Neuron (in vitro differentiated cells): ENCODE data around the gene EHD4.

Source experiments
- H2AFZ ChIP-seq: one replicate; pipeline ENCODE4 v1.6.1; 2013; ENCODE audit warnings: low read depth, mild to moderate bottlenecking, inconsistent platforms, low read length, moderate library complexity
- H3K27me3 ChIP-seq: one replicate; pipeline ENCODE4 v1.6.1; 2013; ENCODE audit warnings: low read length; ENCODE audit not compliant: insufficient read depth
- H3K36me3 ChIP-seq: one replicate; pipeline ENCODE4 v1.6.1; 2013; ENCODE audit warnings: low read length; ENCODE audit not compliant: insufficient read depth
- H3K4me1 ChIP-seq: one replicate; pipeline ENCODE4 v1.6.1; 2013; ENCODE audit warnings: low read length; ENCODE audit not compliant: insufficient read depth
- H3K4me3 ChIP-seq: 2 replicates; pipeline ENCODE4 v1.5.1; 2013; ENCODE audit warnings: mild to moderate bottlenecking, low read length, moderate library complexity
- H3K9me3 ChIP-seq: one replicate; pipeline ENCODE4 v1.6.1; 2013; ENCODE audit warnings: low read length

EHD4 gene

DNA sequence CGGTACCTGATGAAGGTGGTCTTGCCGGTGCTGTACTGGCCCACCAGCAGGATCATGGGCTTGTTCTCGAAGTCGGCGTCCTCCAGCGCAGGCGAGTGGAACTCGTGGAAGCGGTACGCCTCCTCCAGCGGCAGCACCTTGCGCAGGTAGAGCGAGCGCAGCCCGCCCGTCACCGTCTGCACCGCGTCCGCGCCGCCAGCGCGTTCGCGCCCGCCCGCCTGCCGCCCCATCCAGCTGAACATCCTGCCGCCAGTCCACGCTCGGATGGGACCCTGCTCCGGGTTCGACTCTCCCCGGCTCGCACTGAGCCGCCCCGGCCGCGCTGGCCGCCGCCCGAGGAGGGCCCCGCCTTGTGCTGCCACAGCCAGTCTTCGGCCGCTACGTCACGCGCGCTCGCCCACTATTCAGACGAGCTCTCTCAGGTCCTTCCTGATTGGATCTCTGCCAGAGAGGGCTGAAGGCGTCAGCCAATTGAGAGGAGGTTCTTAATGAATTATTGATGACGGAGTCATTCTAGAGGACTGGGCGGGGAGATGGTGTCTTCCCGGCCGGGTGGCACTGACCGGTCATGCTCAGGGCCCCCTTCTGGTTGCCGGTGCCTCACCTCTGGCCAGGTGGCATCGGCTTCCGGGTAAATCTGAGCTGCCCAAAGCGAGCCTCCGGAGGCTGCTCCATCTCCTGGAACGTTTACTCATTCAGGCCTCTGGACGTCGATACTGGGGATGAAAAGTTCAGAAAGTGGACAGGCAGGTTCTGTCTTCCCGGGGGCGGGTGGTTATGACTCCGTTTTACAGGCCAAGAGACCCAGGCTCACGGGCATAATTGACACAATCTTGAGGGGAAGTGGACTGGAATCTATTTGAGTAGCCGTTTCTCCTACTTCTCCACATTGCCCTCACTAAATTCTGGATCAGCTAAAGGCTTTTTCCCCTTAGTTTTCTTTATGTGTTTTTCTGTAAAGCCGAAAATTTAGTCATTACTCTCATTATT lies at the start of gene EHD4:
TSS of gene EHD4 (minus strand) at position 305 of the 990 bp plus-strand sequence. CDS start at position 242, 63 bp downstream.
- peak within 1 kb of the TSS; percentile 60 for H2AFZ ChIP-seq
- peaks cover 10% of the 10 kb centered on the region for H3K4me1 ChIP-seq
- no peaks in the 10 kb centered on the region for H3K9me3 ChIP-seq
- H3K27me3 ChIP-seq: peaks cover 6% of the 10 kb centered on the region
- peak within 1 kb of the TSS; percentile 99 for H3K4me3 ChIP-seq
- no peaks in the 10 kb centered on the region for H3K36me3 ChIP-seq

DNA sequence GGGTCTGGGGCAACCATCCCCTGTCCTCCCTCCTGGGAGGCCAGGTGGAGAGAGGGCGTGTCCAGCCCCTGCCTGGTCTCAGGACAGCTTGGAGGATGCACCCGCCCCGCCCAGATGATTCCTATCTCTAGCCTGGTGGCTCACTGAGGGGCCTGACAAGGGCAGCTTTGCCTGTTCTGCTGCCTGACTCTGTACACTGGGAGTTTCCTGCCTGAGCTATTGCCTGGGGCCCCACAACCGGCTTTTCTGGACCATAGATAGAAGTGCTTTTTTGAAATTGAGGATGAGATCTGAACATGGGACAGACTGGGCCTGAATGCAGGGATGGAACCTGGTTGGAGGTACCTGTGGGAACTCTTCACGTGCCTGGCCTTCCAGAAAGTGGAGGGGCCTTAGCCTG lies 49.2 kb upstream of the EHD4 start:
- Histone ChIP-seq H3K27me3 (no peaks in the 10 kb centered on the region), H3K4me1 (no peaks in the 10 kb centered on the region)

DNA sequence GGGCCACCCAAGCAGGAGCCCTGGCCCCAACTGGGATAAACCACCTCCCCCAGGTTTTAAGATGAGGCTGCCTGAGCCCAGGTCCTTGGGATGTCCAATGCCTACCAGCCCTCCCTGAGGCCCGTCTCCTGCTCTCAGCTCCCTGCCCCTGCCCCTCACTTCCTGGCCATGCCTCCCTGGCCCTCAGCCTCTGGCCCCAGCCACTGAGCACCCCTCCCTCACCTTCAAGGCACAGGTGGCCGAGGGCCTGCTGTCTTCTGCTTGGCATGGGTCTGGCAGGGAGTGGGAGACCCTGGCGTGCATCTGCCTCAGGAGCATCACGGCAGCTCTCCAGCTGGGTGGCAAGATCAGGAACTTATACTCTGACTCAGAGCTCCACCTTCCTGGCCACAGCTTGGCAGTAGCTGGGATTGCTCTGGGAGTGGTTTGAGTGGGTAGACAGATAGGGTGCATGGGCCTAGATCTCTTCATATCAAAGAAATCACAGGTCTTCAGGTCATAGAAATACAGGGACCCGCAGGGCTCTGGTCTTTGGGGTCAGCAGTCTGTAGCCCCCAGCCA lies 48.4 kb upstream of the EHD4 start, which contains the start of gene PLA2G4E:
TSS of gene PLA2G4E (minus strand) at position 330 of the 561 bp plus-strand sequence. CDS start at position 318, 12 bp downstream.
- Histone ChIP-seq H3K4me3 (no peak within 1 kb of the TSS), H3K4me1 (no peaks in the 10 kb centered on the region), H3K36me3 (no peaks in the 10 kb centered on the region), H3K27me3 (no peaks in the 10 kb centered on the region), H2AFZ (no peak within 1 kb of the TSS), H3K9me3 (peaks cover 5% of the 10 kb centered on the region)

More for the DNA sequence above, 49.2 kb upstream of the EHD4 start:
- peaks cover 5% of the 10 kb centered on the region for H3K9me3 ChIP-seq
- H2AFZ ChIP-seq: no peak overlapping the region
- H3K4me3 ChIP-seq: no peak overlapping the region
- H3K36me3 ChIP-seq: no peaks in the 10 kb centered on the region

DNA sequence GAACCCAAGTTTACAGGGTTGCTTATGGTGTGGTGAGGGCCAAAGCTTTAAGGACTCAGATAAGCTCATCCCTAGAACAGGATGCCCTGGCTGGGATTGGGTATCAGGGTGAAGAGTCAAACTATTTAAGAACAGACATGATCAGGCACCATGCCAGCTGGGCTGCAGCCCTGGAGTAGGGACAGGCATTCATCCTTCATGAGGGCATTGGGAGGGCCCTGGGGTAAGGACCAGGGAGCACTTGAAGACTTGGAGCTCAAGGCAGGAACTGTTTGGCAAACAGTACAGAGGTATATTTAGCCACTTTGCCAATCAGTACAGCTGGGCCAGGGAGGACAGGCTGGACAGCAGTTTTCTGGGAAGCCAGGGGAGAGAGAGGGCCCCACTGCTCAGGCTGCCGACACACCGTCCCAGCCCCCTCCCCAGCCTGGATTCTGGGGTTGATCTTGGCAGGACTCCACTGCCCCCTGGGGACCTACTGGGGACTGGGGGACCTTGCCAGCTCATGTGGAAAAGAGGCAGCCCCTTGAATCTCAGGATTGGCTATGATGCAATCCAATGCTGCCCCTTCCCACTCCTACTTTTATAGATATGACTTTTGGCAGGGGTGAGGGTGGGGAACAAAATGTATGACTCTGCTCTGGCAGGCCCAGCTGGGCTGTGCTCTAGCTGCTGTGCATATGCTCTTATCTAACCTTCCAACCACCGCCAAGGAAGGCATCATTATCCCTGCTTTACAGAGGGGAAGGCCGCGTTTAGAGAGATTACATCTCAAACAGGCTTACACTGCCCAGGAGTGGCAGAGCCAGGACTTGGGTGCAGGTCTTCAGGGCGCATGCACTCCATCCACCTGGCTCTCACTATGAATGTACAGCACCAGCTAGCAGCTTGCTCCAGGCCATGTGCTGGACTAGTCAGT lies 46.2 kb upstream of the EHD4 start:
- H3K27me3 ChIP-seq: no peaks in the 10 kb centered on the region

DNA sequence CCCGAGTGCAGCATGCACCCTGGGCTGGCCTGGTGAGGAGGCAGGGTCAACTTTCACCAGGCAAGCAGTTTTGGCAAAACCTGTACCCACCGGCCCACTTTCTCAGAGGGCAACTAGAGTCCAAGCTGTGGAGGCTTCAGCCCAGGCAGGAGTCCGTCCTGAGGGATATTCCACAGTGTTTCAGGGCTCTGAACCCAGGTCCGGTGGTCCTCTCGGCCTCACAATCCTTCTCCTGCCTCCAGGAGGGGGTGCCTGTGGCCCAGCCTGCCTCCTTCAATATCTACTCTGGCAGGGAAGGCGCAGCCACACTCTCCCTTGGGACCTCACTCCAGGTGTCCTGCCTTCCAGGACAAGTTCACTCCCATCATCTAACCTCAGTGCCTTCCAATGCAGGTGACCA lies 44.6 kb upstream of the EHD4 start:
- no peaks in the 10 kb centered on the region for H3K27me3 ChIP-seq
- H3K4me3 ChIP-seq: no peak overlapping the region
- no peak overlapping the region for H2AFZ ChIP-seq
- no peaks in the 10 kb centered on the region for H3K36me3 ChIP-seq
- H3K9me3 ChIP-seq: no peaks in the 10 kb centered on the region
- peaks cover 4% of the 10 kb centered on the region for H3K4me1 ChIP-seq

More for the DNA sequence above, 46.2 kb upstream of the EHD4 start:
- H3K9me3 ChIP-seq: no peaks in the 10 kb centered on the region
- H3K4me1 ChIP-seq: no peaks in the 10 kb centered on the region
- H3K4me3 ChIP-seq: no peak overlapping the region
- H2AFZ ChIP-seq: no peak overlapping the region
- no peaks in the 10 kb centered on the region for H3K36me3 ChIP-seq

DNA sequence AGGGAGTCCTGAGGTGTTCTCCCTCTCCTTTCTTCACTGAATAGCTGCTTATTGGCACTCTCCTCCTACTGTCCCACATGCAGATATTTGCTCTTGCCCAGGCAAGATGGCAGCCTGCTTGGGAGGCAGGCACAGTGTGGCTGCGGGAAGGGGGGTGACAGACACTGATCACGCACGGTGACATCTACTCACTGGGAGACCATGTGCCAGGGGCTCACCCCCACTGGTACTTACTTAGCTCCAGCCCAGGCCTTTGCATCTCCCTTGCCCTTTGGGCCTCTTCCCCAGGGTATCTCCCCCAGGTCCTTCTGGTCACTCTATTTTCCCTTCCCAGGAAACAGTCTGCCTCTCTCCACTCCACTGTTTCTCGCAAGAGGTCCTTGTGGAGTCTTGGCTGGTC lies 42.0 kb upstream of the EHD4 start:
- no peak overlapping the region for H3K4me3 ChIP-seq
- H2AFZ ChIP-seq: no peak overlapping the region
- no peaks in the 10 kb centered on the region for H3K27me3 ChIP-seq
- no peaks in the 10 kb centered on the region for H3K9me3 ChIP-seq
- no peaks in the 10 kb centered on the region for H3K36me3 ChIP-seq
- peaks cover 4% of the 10 kb centered on the region for H3K4me1 ChIP-seq

DNA sequence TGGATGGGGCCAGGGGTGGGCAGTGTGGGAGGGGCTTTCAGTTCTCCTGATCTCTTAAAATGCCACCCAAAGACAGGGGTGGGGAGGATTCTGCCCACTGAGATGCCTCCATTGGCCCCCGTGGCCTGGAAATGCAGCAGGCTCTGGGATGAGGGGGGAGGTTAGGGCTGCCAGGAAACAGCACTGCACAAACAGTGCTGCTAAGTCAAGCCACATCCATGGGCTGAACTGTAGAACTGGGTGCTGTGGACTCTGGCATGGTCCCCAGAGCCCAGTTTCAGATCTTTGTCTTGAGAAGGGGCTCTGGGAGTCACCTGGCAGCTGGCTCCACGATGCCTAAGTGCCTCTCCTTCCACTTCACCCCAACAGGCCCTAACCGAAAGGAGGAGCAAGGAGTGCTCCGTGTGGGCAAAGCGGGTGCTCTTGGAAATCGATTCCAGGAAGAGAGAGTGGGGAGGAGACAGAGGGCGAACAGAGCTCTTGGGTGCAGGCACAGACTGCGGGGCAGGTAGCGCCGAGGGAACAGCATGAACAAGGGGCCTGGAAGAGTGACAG lies 40.6 kb upstream of the EHD4 start:
- Histone ChIP-seq H3K27me3 (no peaks in the 10 kb centered on the region), H3K4me3 (no peak overlapping the region), H2AFZ (no peak overlapping the region), H3K36me3 (no peaks in the 10 kb centered on the region), H3K9me3 (no peaks in the 10 kb centered on the region), H3K4me1 (peaks cover 4% of the 10 kb centered on the region)

DNA sequence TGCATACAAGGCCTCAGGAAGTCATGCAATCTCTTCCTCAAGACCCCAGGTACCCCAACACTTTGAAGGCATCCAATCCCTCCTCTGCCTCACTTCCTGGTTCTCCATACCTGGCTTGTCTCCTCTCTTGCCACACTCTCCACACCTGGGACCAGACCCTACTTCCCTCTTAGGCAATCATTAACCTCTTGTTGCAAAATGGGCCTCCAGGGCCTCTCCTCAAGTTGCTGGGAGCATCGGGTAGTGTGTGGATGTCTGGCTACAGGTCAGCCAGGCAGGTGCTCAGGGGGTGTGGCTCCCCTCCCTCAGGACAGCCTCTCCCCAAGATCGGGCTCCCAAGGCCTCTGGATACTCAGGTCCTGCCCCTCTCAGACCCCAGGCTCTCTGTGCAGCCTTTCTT lies 39.9 kb upstream of the EHD4 start:
- no peak overlapping the region for H3K4me3 ChIP-seq
- no peak overlapping the region for H2AFZ ChIP-seq
- no peaks in the 10 kb centered on the region for H3K36me3 ChIP-seq
- H3K9me3 ChIP-seq: no peaks in the 10 kb centered on the region
- peaks cover 2% of the 10 kb centered on the region for H3K27me3 ChIP-seq
- peaks cover 4% of the 10 kb centered on the region for H3K4me1 ChIP-seq

DNA sequence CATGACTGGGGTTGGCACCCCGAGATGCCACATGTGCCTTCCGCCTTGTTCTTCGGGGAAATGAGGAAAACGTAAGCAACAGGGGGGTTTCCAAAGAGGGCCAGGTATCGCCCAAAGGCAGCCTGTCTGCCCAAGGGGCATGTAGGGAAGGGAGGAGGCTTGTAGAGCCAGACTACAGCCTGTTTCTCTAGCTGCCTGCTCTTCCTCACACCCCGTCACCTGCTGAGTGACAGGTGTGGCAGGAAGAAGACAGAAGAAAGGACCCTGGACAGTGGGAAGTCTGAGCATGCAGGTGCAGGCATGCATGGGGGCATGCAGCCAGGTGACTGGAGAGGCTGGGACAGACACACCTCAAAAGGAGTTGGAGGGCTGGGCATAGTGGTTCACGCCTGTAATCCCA lies 38.7 kb upstream of the EHD4 start:
- H3K4me3 ChIP-seq: no peak overlapping the region
- no peaks in the 10 kb centered on the region for H3K36me3 ChIP-seq
- peaks cover 6% of the 10 kb centered on the region for H3K4me1 ChIP-seq
- no peak overlapping the region for H2AFZ ChIP-seq
- H3K9me3 ChIP-seq: no peaks in the 10 kb centered on the region
- peaks cover 2% of the 10 kb centered on the region for H3K27me3 ChIP-seq

DNA sequence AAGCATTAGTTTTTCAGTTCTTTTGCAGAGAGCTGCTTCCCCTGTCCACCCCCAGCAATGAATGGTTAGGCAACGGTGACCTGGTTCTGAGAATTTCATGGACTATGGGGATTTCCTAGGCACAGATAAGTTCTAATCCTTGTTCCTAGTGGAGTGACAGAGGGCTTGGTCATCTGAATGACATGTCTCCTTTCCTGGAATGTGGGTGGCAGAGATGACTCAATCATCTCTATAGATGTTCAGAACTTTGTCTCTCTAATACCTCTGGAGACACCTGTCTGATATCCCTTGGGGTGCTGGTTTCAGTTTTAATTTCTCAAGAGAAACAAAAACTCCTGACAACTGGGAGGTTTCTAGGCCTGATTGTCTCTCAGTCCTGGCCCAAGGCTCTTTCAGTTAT lies 38.1 kb upstream of the EHD4 start:
- H3K4me1 ChIP-seq: peaks cover 8% of the 10 kb centered on the region
- H3K4me3 ChIP-seq: no peak overlapping the region
- H3K9me3 ChIP-seq: no peaks in the 10 kb centered on the region
- H2AFZ ChIP-seq: no peak overlapping the region
- H3K27me3 ChIP-seq: peaks cover 2% of the 10 kb centered on the region
- H3K36me3 ChIP-seq: no peaks in the 10 kb centered on the region

DNA sequence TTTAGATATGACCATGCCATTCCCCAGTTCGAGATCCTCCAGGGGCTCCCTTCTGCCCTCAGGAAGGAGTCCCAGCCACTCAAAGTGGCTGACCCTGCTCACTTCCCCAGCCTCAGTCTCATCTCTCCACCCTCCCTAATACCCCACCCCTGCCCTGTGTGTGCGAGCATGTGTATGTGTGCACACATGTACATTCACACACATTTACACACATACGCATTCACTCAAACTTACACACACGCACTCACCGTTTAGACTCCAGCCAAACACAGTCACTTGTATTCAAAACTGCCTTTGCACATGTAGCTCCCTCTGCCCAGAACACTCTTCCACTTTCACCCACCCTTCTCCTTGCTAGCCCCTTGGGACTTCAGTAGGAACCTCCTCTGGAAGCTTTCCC lies 37.1 kb upstream of the EHD4 start:
- Histone ChIP-seq H2AFZ (no peak overlapping the region), H3K27me3 (peaks cover 2% of the 10 kb centered on the region), H3K4me1 (peaks cover 8% of the 10 kb centered on the region), H3K9me3 (no peaks in the 10 kb centered on the region), H3K36me3 (no peaks in the 10 kb centered on the region), H3K4me3 (no peak overlapping the region)

DNA sequence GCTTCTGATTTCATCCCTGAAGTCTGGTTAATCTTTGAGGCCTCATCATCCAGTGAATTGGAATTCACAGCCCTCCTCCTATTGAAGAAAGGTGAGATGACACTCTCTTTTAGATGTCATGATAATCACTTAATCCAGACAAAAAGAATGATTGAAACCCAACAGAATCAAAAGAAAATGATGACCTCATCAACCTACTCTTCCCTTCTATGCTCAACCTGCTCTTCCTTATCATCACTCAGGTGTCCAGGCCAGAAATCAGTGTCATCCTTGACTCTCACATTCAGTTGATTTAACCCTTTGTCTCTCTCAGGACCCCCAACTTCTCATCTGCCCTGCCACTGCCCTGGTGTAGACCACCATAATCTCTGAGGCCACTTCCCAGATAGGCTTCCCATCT lies 36.7 kb upstream of the EHD4 start:
- Histone ChIP-seq H3K4me3 (no peak overlapping the region), H3K9me3 (no peaks in the 10 kb centered on the region), H3K36me3 (no peaks in the 10 kb centered on the region), H3K4me1 (peaks cover 8% of the 10 kb centered on the region), H2AFZ (no peak overlapping the region), H3K27me3 (peaks cover 2% of the 10 kb centered on the region)
